ENCODE data around the gene PVRIG.
"Not testable (repeated sequence)": the region's sequence is repeated elsewhere in the genome, so short reads cannot be mapped to it uniquely, and the experiment has no call there.

PVRIG gene

DNA sequence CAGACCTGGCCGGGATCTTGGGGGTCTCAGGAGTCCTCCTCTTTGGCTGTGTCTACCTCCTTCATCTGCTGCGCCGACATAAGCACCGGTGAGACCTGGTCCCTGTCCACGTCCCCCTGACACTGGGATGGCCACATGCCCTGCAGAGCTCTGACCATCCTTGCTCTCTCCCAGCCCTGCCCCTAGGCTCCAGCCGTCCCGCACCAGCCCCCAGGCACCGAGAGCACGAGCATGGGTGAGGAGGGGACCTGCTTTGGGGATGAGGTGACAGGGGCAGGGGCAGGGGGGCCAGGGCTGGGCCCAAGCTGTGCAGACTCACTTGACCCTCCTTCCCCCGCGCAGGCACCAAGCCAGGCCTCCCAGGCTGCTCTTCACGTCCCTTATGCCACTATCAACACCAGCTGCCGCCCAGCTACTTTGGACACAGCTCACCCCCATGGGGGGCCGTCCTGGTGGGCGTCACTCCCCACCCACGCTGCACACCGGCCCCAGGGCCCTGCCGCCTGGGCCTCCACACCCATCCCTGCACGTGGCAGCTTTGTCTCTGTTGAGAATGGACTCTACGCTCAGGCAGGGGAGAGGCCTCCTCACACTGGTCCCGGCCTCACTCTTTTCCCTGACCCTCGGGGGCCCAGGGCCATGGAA, 959 bp downstream of the PVRIG start:
- TF ChIP-seq MYC (IDR thresholded peaks at IDR 0.05; ENCODE audit: low read depth, low read length) (no peak), POLR2A (IDR thresholded peaks at IDR 0.05; ENCODE audit: extremely low read depth, insufficient read length) (no peak)
- TF ChIP-seq, protein P1, sequence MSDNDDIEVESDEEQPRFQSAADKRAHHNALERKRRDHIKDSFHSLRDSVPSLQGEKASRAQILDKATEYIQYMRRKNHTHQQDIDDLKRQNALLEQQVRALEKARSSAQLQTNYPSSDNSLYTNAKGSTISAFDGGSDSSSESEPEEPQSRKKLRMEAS (IDR thresholded peaks at IDR 0.05; ENCODE audit: low read depth, low read length), result no peak
- TF ChIP-seq, protein P2, sequence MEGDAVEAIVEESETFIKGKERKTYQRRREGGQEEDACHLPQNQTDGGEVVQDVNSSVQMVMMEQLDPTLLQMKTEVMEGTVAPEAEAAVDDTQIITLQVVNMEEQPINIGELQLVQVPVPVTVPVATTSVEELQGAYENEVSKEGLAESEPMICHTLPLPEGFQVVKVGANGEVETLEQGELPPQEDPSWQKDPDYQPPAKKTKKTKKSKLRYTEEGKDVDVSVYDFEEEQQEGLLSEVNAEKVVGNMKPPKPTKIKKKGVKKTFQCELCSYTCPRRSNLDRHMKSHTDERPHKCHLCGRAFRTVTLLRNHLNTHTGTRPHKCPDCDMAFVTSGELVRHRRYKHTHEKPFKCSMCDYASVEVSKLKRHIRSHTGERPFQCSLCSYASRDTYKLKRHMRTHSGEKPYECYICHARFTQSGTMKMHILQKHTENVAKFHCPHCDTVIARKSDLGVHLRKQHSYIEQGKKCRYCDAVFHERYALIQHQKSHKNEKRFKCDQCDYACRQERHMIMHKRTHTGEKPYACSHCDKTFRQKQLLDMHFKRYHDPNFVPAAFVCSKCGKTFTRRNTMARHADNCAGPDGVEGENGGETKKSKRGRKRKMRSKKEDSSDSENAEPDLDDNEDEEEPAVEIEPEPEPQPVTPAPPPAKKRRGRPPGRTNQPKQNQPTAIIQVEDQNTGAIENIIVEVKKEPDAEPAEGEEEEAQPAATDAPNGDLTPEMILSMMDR (IDR thresholded peaks at IDR 0.05; ENCODE audit: low read depth, low read length), result no peak
- no peak for DNase-seq (ENCODE audit: low read depth)
- no peak overlapping the region for H3K4me3 ChIP-seq (ENCODE audit: low read depth, low read length)

DNA sequence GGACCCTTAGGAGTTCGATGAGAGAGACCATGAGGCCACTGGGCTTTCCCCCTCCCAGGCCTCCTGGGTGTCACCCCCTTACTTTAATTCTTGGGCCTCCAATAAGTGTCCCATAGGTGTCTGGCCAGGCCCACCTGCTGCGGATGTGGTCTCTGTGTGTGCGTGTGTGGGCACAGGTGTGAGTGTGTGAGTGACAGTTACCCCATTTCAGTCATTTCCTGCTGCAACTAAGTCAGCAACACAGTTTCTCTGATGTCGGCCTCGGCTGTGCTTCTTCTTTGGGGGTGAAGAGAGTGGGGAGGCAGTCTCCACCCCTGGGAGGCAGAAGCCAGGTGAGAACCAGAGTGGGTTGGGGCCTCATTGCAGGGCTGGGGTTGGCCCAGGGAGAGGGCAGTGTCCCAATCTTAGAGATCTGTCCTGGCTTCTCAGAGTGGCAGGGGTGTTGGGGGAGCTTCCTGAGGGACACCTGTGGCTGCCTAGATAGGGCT, 1.5 kb downstream of the PVRIG start:
- no peak overlapping the region for H3K4me3 ChIP-seq (ENCODE audit: low read depth, low read length)
- DNase-seq (ENCODE audit: low read depth), result no peak
- TF ChIP-seq POLR2A (IDR thresholded peaks at IDR 0.05; ENCODE audit: extremely low read depth, insufficient read length) (no peak), MYC (IDR thresholded peaks at IDR 0.05; ENCODE audit: low read depth, low read length) (no peak)
- TF ChIP-seq, protein P2 (IDR thresholded peaks at IDR 0.05; ENCODE audit: low read depth, low read length), result no peak
- TF ChIP-seq, protein P1 (IDR thresholded peaks at IDR 0.05; ENCODE audit: low read depth, low read length), result no peak

DNA sequence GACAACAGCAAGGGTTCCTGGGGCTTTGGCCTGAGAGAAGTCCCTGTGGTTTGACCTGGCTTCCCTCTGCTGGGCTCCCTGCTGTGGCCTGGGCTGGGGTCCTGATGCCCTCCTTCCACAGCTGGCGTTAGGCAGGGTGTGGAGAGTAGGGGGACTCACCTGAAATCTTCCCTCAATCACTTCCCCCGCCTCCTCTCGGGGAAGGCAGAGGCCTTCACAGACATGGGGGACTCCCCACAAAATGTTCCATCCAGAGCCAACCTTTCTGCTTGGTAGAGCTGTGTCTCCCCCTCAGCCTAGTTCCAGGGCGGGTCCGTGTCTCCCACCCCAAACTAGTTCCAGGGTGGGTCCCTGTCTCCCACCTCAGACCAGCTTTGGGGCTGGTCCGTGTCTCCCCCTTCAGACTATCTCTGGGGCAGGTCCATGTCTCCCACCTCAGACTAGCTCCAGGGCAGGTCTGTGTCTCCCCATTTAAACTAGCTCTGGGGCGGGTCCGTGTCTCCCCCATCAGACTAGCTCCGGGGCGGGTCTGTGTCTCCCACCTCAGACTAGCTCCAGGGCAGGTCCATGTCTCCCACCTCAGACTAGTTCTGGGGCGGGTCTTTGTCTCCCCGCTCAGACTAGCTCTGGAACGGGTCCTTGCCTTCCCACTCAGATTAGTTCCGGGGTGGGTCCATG, 2.2 kb downstream of the PVRIG start:
- no peak for DNase-seq (ENCODE audit: low read depth)
- TF ChIP-seq MYC (IDR thresholded peaks at IDR 0.05; ENCODE audit: low read depth, low read length), result no peak
- TF ChIP-seq, protein P2 (IDR thresholded peaks at IDR 0.05; ENCODE audit: low read depth, low read length), result no peak
- H3K4me3 ChIP-seq (ENCODE audit: low read depth, low read length), result no peak overlapping the region

DNA sequence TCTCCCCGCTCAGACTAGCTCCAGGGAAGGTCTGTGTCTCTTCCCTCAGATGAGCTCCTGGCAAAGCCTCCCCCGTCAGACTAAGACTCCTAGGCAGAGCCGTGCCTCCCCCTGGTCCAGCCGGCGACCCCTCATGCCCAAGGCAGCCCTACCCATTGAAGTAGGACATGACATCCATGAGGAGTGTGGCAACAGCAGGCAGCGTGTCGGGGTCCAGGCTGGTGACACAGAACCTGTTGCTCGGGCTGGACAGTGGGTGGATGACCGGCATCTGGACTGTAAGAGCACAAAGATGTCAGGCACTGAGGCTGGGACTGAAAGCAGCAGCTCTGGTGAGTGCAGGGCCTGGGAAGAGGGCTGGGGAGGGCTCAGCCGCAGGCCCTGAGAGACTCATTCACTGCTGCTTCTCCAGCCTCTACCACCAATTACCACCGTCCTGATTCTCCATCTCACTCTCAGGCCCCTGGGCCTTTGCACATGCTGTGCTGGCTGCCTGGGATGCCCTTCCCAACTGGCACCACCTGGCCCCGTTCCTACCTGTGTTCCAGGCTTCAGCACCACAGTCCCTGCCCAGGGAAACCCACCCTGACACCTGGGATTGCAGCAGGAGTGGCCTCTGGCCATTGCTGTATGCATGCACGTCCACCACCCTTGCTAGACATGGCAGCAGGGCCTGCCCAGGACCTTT, 2.8 kb downstream of the PVRIG start:
- TF ChIP-seq POLR2A (IDR thresholded peaks at IDR 0.05; ENCODE audit: extremely low read depth, insufficient read length) (no peak), MYC (IDR thresholded peaks at IDR 0.05; ENCODE audit: low read depth, low read length) (no peak)
- TF ChIP-seq, protein P2 (IDR thresholded peaks at IDR 0.05; ENCODE audit: low read depth, low read length), result no peak
- TF ChIP-seq, protein P1 (IDR thresholded peaks at IDR 0.05; ENCODE audit: low read depth, low read length), result no peak
- H3K4me3 ChIP-seq (ENCODE audit: low read depth, low read length), result no peak overlapping the region
- no peak for DNase-seq (ENCODE audit: low read depth)

DNA sequence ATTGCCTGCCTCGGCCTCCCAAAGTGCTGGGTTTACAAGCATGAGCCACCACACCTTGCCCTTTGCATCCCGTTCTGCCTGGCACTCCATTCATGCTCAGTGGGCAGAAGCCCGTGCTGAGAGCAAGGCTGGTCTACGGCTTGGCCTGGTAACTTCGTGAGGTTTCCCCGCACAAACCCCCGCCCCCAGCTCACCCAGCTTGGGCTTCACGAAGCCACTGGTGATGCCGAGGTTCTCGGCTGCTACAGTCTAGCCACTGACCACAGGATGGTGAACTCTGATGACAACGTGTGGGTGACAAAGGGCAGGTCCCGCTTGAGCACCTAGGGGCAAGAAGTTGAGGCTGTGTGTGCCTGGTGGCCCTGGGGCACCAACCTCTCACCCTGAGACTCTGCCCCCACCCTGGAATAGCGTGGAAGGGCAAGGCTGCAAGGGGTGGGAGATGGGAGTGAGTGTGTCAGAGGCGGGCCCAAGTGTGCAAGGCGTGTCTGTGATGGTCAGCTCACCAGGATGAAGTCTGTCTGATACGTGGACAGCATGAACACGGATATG, 3.7 kb downstream of the PVRIG start:
- not testable (repeated sequence) for DNase-seq (ENCODE audit: low read depth); H3K4me3 ChIP-seq (ENCODE audit: low read depth, low read length)

DNA sequence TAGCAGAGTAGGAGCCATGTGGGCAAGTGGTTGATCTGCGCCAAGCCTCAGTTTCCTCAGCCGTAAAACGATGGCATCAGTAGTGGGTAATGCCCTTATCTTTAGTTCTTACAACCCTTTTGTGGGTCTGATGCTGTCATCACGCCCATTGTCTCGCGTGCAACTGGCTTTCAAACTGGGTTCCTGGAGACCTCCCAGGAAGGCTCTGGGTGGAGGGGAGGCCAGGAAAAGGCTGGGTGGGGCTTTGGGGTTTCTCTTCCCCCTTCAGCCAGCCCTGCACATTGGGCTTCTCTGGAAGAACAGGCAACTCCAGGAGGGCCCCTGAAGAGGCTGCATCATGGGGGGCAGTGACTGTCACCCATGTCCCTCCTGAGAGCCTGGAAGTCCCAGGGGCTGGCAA, 5.1 kb downstream of the PVRIG start:
- not testable (repeated sequence) for H3K4me3 ChIP-seq (ENCODE audit: low read depth, low read length); DNase-seq (ENCODE audit: low read depth)

DNA sequence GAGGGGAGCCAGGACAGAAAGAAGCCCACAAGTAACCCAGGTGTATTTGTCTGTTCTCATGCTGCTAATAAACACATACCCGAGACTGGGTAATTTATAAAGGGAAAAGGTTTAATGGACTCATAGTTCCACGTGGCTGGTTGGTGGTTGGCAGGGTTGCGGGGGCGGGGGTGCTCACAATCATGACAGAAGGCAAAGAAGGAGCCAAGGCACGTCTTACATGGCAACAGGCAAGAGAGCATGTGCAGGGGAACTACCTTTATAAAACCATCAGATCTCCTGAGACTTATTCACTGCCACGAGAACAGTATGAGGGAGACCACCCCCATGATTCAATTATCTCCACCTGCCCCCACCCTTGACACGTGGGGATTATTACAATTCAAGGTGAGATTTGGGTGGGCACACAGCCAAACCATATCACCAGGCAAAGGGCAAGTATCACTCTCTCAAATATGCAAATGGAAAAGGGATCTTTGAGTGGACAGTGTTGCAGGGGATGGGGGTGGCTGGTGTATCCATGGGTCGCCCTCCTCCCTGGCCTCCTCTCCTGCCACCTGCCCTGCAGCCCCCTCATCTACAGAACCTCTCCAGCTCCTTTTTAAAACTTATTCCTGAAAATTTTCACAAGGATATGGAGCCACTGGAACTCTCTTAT, 15.0 kb downstream of the PVRIG start:
- H3K4me3 ChIP-seq (ENCODE audit: low read depth, low read length), result not testable (repeated sequence)
- peak; percentile 30 for DNase-seq (ENCODE audit: low read depth)

DNA sequence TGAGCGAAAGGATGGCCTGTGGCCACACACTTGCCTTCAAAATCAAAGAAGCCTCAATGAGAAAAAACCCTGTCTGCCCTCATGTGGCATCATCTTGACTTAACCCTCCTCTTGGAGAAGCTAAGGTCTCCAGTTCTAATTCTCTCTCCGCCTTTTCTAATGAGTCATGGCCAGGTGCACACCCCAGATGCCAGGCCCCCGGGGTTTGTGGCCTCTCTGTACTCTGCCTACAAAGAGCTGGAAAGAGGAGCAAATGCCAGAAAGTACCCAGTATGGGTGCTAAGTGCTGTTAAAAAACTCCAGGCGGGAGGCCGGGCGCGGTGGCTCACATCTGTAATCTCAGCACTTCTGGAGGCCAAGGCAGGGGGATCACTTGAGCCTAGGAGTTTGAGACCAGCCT, 20.2 kb downstream of the PVRIG start:
- not testable (repeated sequence) for DNase-seq (ENCODE audit: low read depth)

More for the DNA sequence above, 20.2 kb downstream of the PVRIG start:
- not testable (repeated sequence) for H3K4me3 ChIP-seq (ENCODE audit: low read depth, low read length)

Data from NB4 (cell line).